Measurements from ENCODE around the gene DNASE1L1.

Gene DNASE1L1

GRCh38 chrX:154367474-154368308 is 41.4 kb downstream of the DNASE1L1 start:
- no peak for TF ChIP-seq CTCF (IDR thresholded peaks at IDR 0.05)

- TF ChIP-seq CTCF (IDR thresholded peaks at IDR 0.05) = no peak
Observed at GRCh38 chrX:154366666-154367055, 42.4 kb downstream of the DNASE1L1 start.

- TF ChIP-seq CTCF (IDR thresholded peaks at IDR 0.05) = no peak
Observed at GRCh38 chrX:154365997-154366665, 42.9 kb downstream of the DNASE1L1 start.

GRCh38 chrX:154365052-154365600 is 43.9 kb downstream of the DNASE1L1 start:
- no peak for TF ChIP-seq CTCF (IDR thresholded peaks at IDR 0.05)

GRCh38 chrX:154363706-154364439 is 45.2 kb downstream of the DNASE1L1 start:
- no peak for TF ChIP-seq CTCF (IDR thresholded peaks at IDR 0.05)

GRCh38 chrX:154362085-154362742 is 46.8 kb downstream of the DNASE1L1 start:
- no peak for TF ChIP-seq CTCF (IDR thresholded peaks at IDR 0.05)

- no peak for TF ChIP-seq CTCF (IDR thresholded peaks at IDR 0.05)
Observed at GRCh38 chrX:154360155-154360713, 48.8 kb downstream of the DNASE1L1 start.
